ENCODE data around the gene ATP8B4.

DNA sequence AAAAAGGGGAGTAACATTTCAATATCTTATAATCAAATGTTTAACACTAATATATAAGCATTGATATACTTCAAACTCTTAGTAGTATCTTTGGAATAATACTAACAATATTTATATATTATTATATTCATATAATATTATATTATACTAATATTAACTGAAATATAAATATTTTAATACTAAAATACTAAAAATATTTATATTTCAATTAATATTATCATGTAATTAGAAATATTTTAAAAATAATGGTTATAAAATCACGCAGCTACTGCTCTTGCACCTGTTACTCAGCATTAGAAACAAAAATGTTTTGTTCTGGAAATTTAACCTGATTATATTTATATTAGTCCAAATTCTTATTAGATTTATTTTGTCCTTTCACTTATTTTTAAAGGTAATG, 12.6 kb upstream of the ATP8B4 start:
- TF ChIP-seq POLR2AphosphoS5 (IDR thresholded peaks at IDR 0.05; ENCODE audit: borderline replicate concordance, low read depth, low read length) (no peak), EZH2 (IDR thresholded peaks at IDR 0.05) (no peak)
